Liver (tissue), 9 donors: Measurements from ENCODE around the gene FREM1. TPM values are rescaled to one million over a fixed set of nuclear protein-coding genes. Genes with fewer than 3 reads are reported as not detected.

ENCODE experiments used
- DNase-seq: peaks from one replicate; pipeline ENCODE4 v3.0.0-alpha.2; 2017; ENCODE audit warnings: low spot score
- H3K27ac ChIP-seq, 2 donors: one replicate each; pipeline ENCODE4 v1.7.0; 2013; ENCODE audit warnings: inconsistent platforms in 2 of 2, low read length in 2 of 2, control low read depth in 1 of 2, low read depth in 1 of 2, mild to moderate bottlenecking in 1 of 2
- H3K27me3 ChIP-seq, 4 donors: one replicate each; pipeline versions ENCODE4 v1.6.1 to v1.7.0; 2013; ENCODE audit warnings: low read length in 3 of 4, inconsistent platforms in 1 of 4, mild to moderate bottlenecking in 1 of 4, moderate library complexity in 1 of 4; ENCODE audit not compliant: control insufficient read depth in 4 of 4, insufficient read depth in 4 of 4
- H3K36me3 ChIP-seq, 4 donors: one replicate each; pipeline versions ENCODE4 v1.6.1 to v1.7.0; 2013; ENCODE audit warnings: low read length in 3 of 4, mild to moderate bottlenecking in 3 of 4, low read depth in 1 of 4, moderate library complexity in 1 of 4; ENCODE audit not compliant: control insufficient read depth in 4 of 4, insufficient read depth in 3 of 4
- H3K4me1 ChIP-seq, 4 donors: one replicate each; pipeline versions ENCODE4 v1.6.1 to v1.7.0; 2013; ENCODE audit warnings: low read length in 3 of 4, mild to moderate bottlenecking in 3 of 4, moderate library complexity in 1 of 4; ENCODE audit not compliant: control insufficient read depth in 4 of 4, insufficient read depth in 4 of 4
- H3K4me3 ChIP-seq, 3 donors: one replicate each; pipeline versions ENCODE4 v1.6.1 to v1.7.0; 2013; ENCODE audit warnings: low read length in 3 of 3, control low read depth in 1 of 3, low read depth in 1 of 3, mild to moderate bottlenecking in 1 of 3
- H3K9ac ChIP-seq, 2 donors: one replicate each; pipeline ENCODE4 v1.7.0; 2013; ENCODE audit warnings: low read length in 2 of 2, mild to moderate bottlenecking in 2 of 2, moderate library complexity in 2 of 2, control low read depth in 1 of 2, low read depth in 1 of 2
- H3K9me3 ChIP-seq, 4 donors: one replicate each; pipeline versions ENCODE4 v1.6.1 to v1.7.0; 2013; ENCODE audit warnings: low read length in 3 of 4; ENCODE audit not compliant: control insufficient read depth in 4 of 4
- ATF3 ChIP-seq: IDR thresholded peaks from 2 replicates; pipeline ENCODE4 v1.6.1; 2016; ENCODE audit warnings: antibody characterized with exemption
- CTCF ChIP-seq: fragments of 150-350 bp; IDR thresholded peaks from 2 replicates; pipeline ENCODE4 v1.5.1; 2017; ENCODE audit warnings: improper control_type of control experiment, low read depth, low read length; ENCODE audit not compliant: missing input control
- EGR1 ChIP-seq, 2 donors: IDR thresholded peaks; 2 replicates each; pipeline ENCODE4 v1.6.1; 2016 to 2018; ENCODE audit warnings: antibody characterized with exemption in 2 of 2, low read depth in 2 of 2
- FOXA1 ChIP-seq: IDR thresholded peaks from 2 replicates; pipeline ENCODE4 v1.6.1; 2016; ENCODE audit warnings: antibody characterized with exemption
- FOXA2 ChIP-seq: IDR thresholded peaks from 2 replicates; pipeline ENCODE4 v1.6.1; 2016; ENCODE audit warnings: antibody characterized with exemption
- GABPA ChIP-seq, 2 donors: IDR thresholded peaks in 1 of 2; conservative IDR thresholded peaks in 1 of 2; 2 replicates each; pipeline ENCODE4 v1.6.1; 2016; ENCODE audit warnings: antibody characterized with exemption in 2 of 2, mild to moderate bottlenecking in 1 of 2, moderate library complexity in 1 of 2
- HNF4A ChIP-seq, 2 donors: conservative IDR thresholded peaks; 2 replicates each; pipeline ENCODE4 v1.6.1; 2016; ENCODE audit warnings: antibody characterized with exemption in 2 of 2, mild to moderate bottlenecking in 2 of 2
- HNF4G ChIP-seq: IDR thresholded peaks from 2 replicates; pipeline ENCODE4 v1.6.1; 2016; ENCODE audit warnings: antibody characterized with exemption
- NR2F2 ChIP-seq: IDR thresholded peaks from 2 replicates; pipeline ENCODE4 v1.6.1; 2016; ENCODE audit warnings: antibody characterized with exemption
- RXRA ChIP-seq, 2 donors: IDR thresholded peaks; 2 replicates each; pipeline ENCODE4 v1.6.1; 2017 to 2018; ENCODE audit warnings: antibody characterized with exemption in 2 of 2, mild to moderate bottlenecking in 1 of 2
- SP1 ChIP-seq: IDR thresholded peaks from 2 replicates; pipeline ENCODE4 v1.6.1; 2018; ENCODE audit warnings: antibody characterized with exemption, mild to moderate bottlenecking
- TAF1 ChIP-seq: conservative IDR thresholded peaks from 2 replicates; pipeline ENCODE4 v1.6.1; 2016; ENCODE audit warnings: antibody characterized with exemption, mild to moderate bottlenecking
- YY1 ChIP-seq: IDR thresholded peaks from 2 replicates; pipeline ENCODE4 v1.6.1; 2016; ENCODE audit warnings: antibody characterized with exemption, mild to moderate bottlenecking
- ZBTB33 ChIP-seq: IDR thresholded peaks from 2 replicates; pipeline ENCODE4 v1.6.1; 2016; ENCODE audit warnings: antibody characterized with exemption
- WGBS: extraction: QIAGEN DNeasy Blood & Tissue Kit; methylation state at CpG from one replicate; pipeline ENCODE4 v1.1.7; 2013; 5-methylcytosine and 5-hydroxymethylcytosine counted together
- polyA plus RNA-seq, 2 donors: library from polyadenylated mRNA; stranded (reverse) in 1 of 2; unstranded in 1 of 2; fragments of 200-250 nt in 1 of 2; fragments of >200 nt in 1 of 2; fragmentation: Nextera tagmentation in 1 of 2; extraction: Ambion mirVana in 1 of 2; gene quantifications; one replicate each; pipeline versions ENCODE4 v1.2.1 to v1.2.3, GENCODE V29; 2013 to 2015
- total RNA-seq, 2 donors: library from RNA; depleted of rRNA; stranded (reverse); fragments of >200 nt; gene quantifications; one replicate each; pipeline ENCODE4 v1.2.3, GENCODE V29; 2014
- donor health status: healthy.
- donor health status: healthy.
- donor health status: healthy.
- donor health status: healthy.
- donor health status: healthy.

FREM1 gene
- total and polyA plus RNA-seq, 4 donors, result 0.39 to 4.7 (median 1.1) TPM

GRCh38 chr9:14748373-14748772, 161.9 kb downstream of the FREM1 start:
- Histone ChIP-seq H3K4me1 (no peaks in the 10 kb centered on the region), H3K27ac (no peak overlapping the region), H3K36me3 (no peaks in the 10 kb centered on the region), H3K9ac (no peak overlapping the region), H3K27me3 (no peaks in the 10 kb centered on the region), H3K9me3 (no peaks in the 10 kb centered on the region), H3K4me3 (no peak overlapping the region)
- 76% methylated on average over 3 of the region's 3 CpGs for WGBS
- TF ChIP-seq HNF4G (no peak), YY1 (no peak), ZBTB33 (no peak), FOXA1 (no peak), GABPA (IDR thresholded peaks at IDR 0.05 in 1 of 2, conservative IDR thresholded peaks at IDR 0.05 in 1 of 2) (no peak), TAF1 (no peak), NR2F2 (no peak), HNF4A (conservative IDR thresholded peaks at IDR 0.05) (no peak), EGR1 (IDR thresholded peaks at IDR 0.05; ENCODE audit: low read depth in 2 of 2) (no peak), SP1 (no peak), RXRA (IDR thresholded peaks at IDR 0.05) (no peak)
- DNase-seq, result no peak

GRCh38 chr9:14747111-14747510, 163.1 kb downstream of the FREM1 start:
- no peak overlapping the region for H3K4me3 ChIP-seq
- no peak overlapping the region for H3K9ac ChIP-seq
- H3K36me3 ChIP-seq, result no peaks in the 10 kb centered on the region
- DNase-seq, result no peak
- no peak overlapping the region for H3K27ac ChIP-seq
- TF ChIP-seq CTCF (no peak), ATF3 (no peak), GABPA (IDR thresholded peaks at IDR 0.05 in 1 of 2, conservative IDR thresholded peaks at IDR 0.05 in 1 of 2) (no peak), HNF4G (no peak), FOXA1 (no peak), NR2F2 (no peak), TAF1 (no peak), FOXA2 (no peak), SP1 (no peak), ZBTB33 (no peak)
- no peaks in the 10 kb centered on the region for H3K27me3 ChIP-seq
- no peaks in the 10 kb centered on the region for H3K9me3 ChIP-seq
- H3K4me1 ChIP-seq, result no peaks in the 10 kb centered on the region
